ENCODE measurements around the gene GCM1.

DNA sequence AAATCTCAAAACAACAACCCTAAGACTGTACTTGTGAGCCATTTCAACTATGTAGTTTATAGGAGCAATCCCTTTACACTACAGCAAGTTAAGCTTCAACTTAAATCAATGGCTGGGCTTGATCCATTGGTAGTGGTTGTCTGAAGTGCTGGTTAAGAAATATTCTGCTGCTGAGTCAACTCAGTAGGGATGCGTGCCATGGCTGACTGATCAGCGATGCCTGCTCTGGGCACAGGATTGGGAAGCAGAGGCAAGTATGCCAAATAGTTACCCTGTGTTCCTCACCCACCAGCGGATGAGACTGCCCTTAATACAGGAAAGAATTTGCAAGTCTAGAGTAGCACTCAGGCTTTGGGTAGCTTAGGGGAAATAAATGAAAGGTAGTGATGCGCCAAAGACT lies 41.5 kb downstream of the GCM1 start:
- TF ChIP-seq CTCF (IDR thresholded peaks at IDR 0.05), result no peak
- no peak for TF ChIP-seq POLR2A (IDR thresholded peaks at IDR 0.05)

Data from thyroid gland (tissue), 4 donors.